Activated CD4-positive, alpha-beta memory T cell treated with anti-CD3 and anti-CD28 coated beads for 36 hours (primary cell): ENCODE data around the gene MNT. TPM values are rescaled to one million over a fixed set of nuclear protein-coding genes. Genes with fewer than 3 reads are reported as not detected.
A peak's percentile ranks its signal among the peaks of the same experiment; 100 is the strongest.
"Not testable (repeated sequence)": the region's sequence is repeated elsewhere in the genome, so short reads cannot be mapped to it uniquely, and the experiment has no call there.

Experiments
- CTCF ChIA-PET: fragments of 350-600 bp; sonication (Branson Sonifier 250); formaldehyde crosslinking; loops from one replicate; lab custom pipeline; 2021; ENCODE audit warnings: antibody characterized with exemption, inconsistent platforms; lab: Charles Lee
- POLR2A ChIA-PET: fragments of 350-600 bp; sonication (Branson Sonifier 250); formaldehyde crosslinking; loops from one replicate; lab custom pipeline; 2021; ENCODE audit warnings: antibody characterized with exemption; lab: Charles Lee
- DNase-seq: peaks from one replicate; pipeline ENCODE4 v3.0.0-alpha.2; 2020
- H3K27ac Mint-ChIP-seq: one replicate; pipeline ENCODE4 v1.8.0; 2021; ENCODE audit warnings: mixed read lengths
- H3K27me3 Mint-ChIP-seq: one replicate; pipeline ENCODE4 v1.8.0; 2021; ENCODE audit warnings: mixed read lengths
- H3K36me3 Mint-ChIP-seq: one replicate; pipeline ENCODE4 v1.8.0; 2021; ENCODE audit warnings: mixed read lengths
- H3K4me1 Mint-ChIP-seq: one replicate; pipeline ENCODE4 v1.8.0; 2021; ENCODE audit warnings: low read depth, mixed read lengths
- H3K4me3 Mint-ChIP-seq: one replicate; pipeline ENCODE4 v1.8.0; 2021; ENCODE audit warnings: mild to moderate bottlenecking, mixed read lengths
- H3K9me3 Mint-ChIP-seq: one replicate; pipeline ENCODE4 v1.8.0; 2021; ENCODE audit warnings: mixed read lengths
- intact Hi-C: fragments of 100-400 bp; cut with micrococcal nuclease; formaldehyde crosslinking; loops from one replicate; pipeline ENCODE4 v1.15.1; 2023
- total RNA-seq, 2 experiments: library from RNA; stranded (reverse); gene quantifications; one replicate each; pipeline ENCODE4 v1.2.3, GENCODE V29; 2021

The MNT gene, protein sequence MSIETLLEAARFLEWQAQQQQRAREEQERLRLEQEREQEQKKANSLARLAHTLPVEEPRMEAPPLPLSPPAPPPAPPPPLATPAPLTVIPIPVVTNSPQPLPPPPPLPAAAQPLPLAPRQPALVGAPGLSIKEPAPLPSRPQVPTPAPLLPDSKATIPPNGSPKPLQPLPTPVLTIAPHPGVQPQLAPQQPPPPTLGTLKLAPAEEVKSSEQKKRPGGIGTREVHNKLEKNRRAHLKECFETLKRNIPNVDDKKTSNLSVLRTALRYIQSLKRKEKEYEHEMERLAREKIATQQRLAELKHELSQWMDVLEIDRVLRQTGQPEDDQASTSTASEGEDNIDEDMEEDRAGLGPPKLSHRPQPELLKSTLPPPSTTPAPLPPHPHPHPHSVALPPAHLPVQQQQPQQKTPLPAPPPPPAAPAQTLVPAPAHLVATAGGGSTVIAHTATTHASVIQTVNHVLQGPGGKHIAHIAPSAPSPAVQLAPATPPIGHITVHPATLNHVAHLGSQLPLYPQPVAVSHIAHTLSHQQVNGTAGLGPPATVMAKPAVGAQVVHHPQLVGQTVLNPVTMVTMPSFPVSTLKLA
- total RNA-seq = 10 to 100 TPM; 13.9 to 18.1 TPM

GRCh38 chr17:2400877-2401425, at the start of gene MNT:
Gene MNT, minus strand, starts transcription at chr17:2401060. Its CDS starts 348 bp downstream, at chr17:2400712.
- Mint-ChIP-seq H3K9me3 (no peaks in the 10 kb centered on the region), H3K4me1 (peaks cover 45% of the 10 kb centered on the region), H3K36me3 (no peaks in the 10 kb centered on the region), H3K27ac (peak within 1 kb of the TSS; percentile 98), H3K4me3 (peak within 1 kb of the TSS; percentile 96), H3K27me3 (no peaks in the 10 kb centered on the region)
- ChIA-PET POLR2A (interaction anchor here (1.7 to 3.0 kb wide), 2 partner anchors 8 to 18 kb away, joined by 6 to 37 read pairs; no protein-coding TSS in a partner anchor), CTCF (interaction anchor here (0.8 to 9.5 kb wide), 4 partner anchors 9 to 348 kb away, joined by 3 to 98 read pairs (median 44); no protein-coding TSS in a partner anchor)
- peak; percentile 95 for DNase-seq
- intact Hi-C loops = loop anchor here (1.0 to 5.0 kb wide), 7 partner anchors 9 to 349 kb away; partner anchors contain the start of genes METTL16, PAFAH1B1, SGSM2 and SMG6

GRCh38 chr17:2450016-2450650, 49.3 kb upstream of the MNT start:
- peaks cover 5% of the 10 kb centered on the region for H3K9me3 Mint-ChIP-seq
- H3K27me3 Mint-ChIP-seq = no peaks in the 10 kb centered on the region
- H3K36me3 Mint-ChIP-seq = peaks cover 20% of the 10 kb centered on the region
- ChIA-PET CTCF (no interaction called here), POLR2A (interaction anchor here (0.6 kb wide), 1 partner anchor 15 kb away, joined by 3 read pairs; no protein-coding TSS in a partner anchor)
- H3K27ac Mint-ChIP-seq = no peak overlapping the region
- H3K4me1 Mint-ChIP-seq = peaks cover 23% of the 10 kb centered on the region
- intact Hi-C loops = no loop called here
- no peak overlapping the region for H3K4me3 Mint-ChIP-seq
- DNase-seq = no peak

GRCh38 chr17:2449486-2449885, 48.6 kb upstream of the MNT start:
- H3K36me3 Mint-ChIP-seq = peaks cover 20% of the 10 kb centered on the region
- CTCF ChIA-PET = no interaction called here
- H3K4me1 Mint-ChIP-seq = peaks cover 23% of the 10 kb centered on the region
- H3K27me3 Mint-ChIP-seq = no peaks in the 10 kb centered on the region
- H3K4me3 Mint-ChIP-seq = no peak overlapping the region
- POLR2A ChIA-PET = interaction anchor here (0.6 kb wide), 1 partner anchor 15 kb away, joined by 3 read pairs; no protein-coding TSS in a partner anchor
- intact Hi-C loops = no loop called here
- DNase-seq = no peak
- no peak overlapping the region for H3K27ac Mint-ChIP-seq
- H3K9me3 Mint-ChIP-seq = peaks cover 5% of the 10 kb centered on the region

DNA sequence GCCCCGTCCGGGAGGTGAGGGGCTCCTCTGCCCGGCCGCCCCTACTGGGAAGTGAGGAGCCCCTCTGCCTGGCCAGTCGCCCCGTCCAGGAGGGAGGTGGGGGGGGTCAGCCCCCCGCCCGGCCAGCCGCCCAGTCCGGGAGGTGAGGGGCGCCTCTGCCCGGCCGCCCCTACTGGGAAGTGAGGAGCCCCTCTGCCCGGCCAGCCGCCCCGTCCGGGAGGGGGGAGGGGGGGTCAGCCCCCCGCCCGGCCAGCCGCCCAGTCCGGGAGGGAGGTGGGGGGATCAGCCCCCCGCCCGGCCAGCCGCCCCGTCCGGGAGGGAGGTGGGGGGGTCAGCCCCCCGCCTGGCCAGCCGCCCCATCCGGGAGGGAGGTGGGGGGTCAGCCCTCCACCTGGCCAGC, 46.6 kb upstream of the MNT start:
- peaks cover 16% of the 10 kb centered on the region for H3K36me3 Mint-ChIP-seq
- H3K4me1 Mint-ChIP-seq, intact Hi-C loops, H3K27ac Mint-ChIP-seq, DNase-seq, H3K4me3 Mint-ChIP-seq, CTCF ChIA-PET, H3K27me3 Mint-ChIP-seq, POLR2A ChIA-PET, H3K9me3 Mint-ChIP-seq: not testable (repeated sequence)

DNA sequence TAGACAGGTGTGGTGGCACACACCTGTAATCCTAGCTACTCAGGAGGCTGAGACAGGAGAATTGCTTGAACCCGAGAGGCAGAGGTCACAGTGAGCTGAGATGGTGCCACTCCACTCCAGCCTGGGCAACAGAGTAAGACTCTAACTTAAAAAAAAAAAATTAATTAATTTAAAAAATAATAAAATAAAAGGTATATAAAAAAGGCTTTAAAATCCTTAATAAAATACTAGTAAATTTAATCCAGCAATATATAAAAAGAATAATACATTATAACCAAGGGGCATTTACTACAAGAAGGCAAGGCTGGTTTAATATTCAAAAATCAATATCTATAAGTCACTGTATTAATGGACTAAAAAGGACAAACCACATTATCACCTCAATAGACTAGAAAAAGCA, 44.8 kb upstream of the MNT start:
- CTCF ChIA-PET = no interaction called here
- H3K9me3 Mint-ChIP-seq = peaks cover 5% of the 10 kb centered on the region
- peaks cover 23% of the 10 kb centered on the region for H3K36me3 Mint-ChIP-seq
- H3K4me1 Mint-ChIP-seq = peaks cover 4% of the 10 kb centered on the region
- no peak overlapping the region for H3K4me3 Mint-ChIP-seq
- H3K27ac Mint-ChIP-seq = no peak overlapping the region
- POLR2A ChIA-PET = no interaction called here
- DNase-seq = no peak
- H3K27me3 Mint-ChIP-seq = no peaks in the 10 kb centered on the region
- intact Hi-C loops = no loop called here

DNA sequence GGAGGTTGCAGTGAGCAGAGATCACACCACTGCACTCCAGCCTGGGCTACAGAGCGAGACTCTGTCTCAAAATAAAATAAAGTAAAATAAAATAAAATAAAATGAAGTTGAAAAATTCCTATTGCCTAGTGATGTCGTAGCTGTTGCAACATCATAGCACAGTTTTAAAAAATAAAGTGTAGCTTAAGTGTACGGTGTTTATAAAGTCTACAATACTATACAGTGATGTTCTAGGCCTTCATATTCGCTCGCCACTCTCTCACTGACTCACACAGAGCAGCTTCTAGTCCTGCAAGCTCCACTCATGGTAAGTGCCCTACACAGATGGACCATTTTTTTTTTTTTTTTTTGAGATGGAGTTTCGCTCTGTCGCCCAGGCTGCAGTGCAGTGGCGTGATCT, 43.5 kb upstream of the MNT start:
- Mint-ChIP-seq H3K4me3 (no peak overlapping the region), H3K9me3 (peaks cover 5% of the 10 kb centered on the region), H3K36me3 (peaks cover 21% of the 10 kb centered on the region), H3K27ac (no peak overlapping the region), H3K4me1 (peaks cover 5% of the 10 kb centered on the region), H3K27me3 (no peaks in the 10 kb centered on the region)
- no peak for DNase-seq
- POLR2A ChIA-PET = no interaction called here
- intact Hi-C loops = no loop called here
- CTCF ChIA-PET = no interaction called here

DNA sequence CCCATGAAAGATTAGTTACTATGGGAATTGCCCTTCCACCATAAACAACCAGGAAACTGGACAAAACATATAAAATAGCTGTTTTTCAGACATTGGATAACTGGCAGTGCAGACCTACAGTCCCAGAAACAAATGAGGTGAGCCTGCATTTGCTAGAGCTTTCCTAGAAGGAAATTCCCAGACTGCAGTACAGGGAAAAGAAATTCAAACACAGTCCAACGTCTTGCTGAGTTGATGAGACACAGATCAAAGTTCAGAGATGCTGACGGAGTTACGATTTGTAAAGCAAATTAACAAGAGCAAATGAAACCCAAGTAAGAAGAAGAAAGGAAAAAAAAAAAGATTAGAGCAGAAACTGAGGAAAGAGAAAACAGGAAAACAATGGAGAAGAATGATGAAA, 41.3 kb upstream of the MNT start:
- ChIA-PET POLR2A (interaction anchor here (0.7 kb wide), 1 partner anchor 49 kb away, joined by 4 read pairs; no protein-coding TSS in a partner anchor), CTCF (interaction anchor here (0.5 to 1.8 kb wide), 3 partner anchors 19 to 60 kb away, joined by 3 to 5 read pairs (median 3); no protein-coding TSS in a partner anchor)
- no peak overlapping the region for H3K27ac Mint-ChIP-seq

DNA sequence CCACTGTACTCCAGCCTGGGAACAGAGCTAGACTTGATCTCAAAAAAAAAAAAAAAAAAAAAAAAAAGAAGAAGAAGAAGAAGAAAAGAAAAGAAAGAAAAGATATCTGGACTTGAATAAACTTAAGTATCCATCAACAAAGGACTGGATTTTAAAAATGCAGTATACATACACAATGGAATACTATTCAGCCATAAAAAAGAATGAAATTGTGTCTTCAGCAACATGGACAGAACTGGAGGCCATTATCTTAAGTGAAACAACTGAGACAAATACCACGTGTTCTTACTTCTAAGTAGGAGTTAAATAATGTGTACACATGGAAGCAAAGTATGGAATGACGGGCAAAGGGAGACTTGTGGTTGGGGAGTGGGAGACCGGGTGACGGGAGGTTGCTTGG, 40.1 kb upstream of the MNT start:
- peaks cover 13% of the 10 kb centered on the region for H3K4me1 Mint-ChIP-seq
- intact Hi-C loops = no loop called here
- H3K27ac Mint-ChIP-seq = no peak overlapping the region
- no peak for DNase-seq
- ChIA-PET POLR2A (no interaction called here), CTCF (no interaction called here)
- no peak overlapping the region for H3K4me3 Mint-ChIP-seq
- peaks cover 2% of the 10 kb centered on the region for H3K9me3 Mint-ChIP-seq
- no peaks in the 10 kb centered on the region for H3K27me3 Mint-ChIP-seq
- peaks cover 34% of the 10 kb centered on the region for H3K36me3 Mint-ChIP-seq

More for the DNA sequence above, 41.3 kb upstream of the MNT start:
- Mint-ChIP-seq H3K9me3 (peaks cover 5% of the 10 kb centered on the region), H3K4me1 (peaks cover 13% of the 10 kb centered on the region), H3K27me3 (no peaks in the 10 kb centered on the region), H3K36me3 (peaks cover 33% of the 10 kb centered on the region), H3K4me3 (no peak overlapping the region)
- intact Hi-C loops = no loop called here
- no peak for DNase-seq

GRCh38 chr17:2439997-2440396, 39.1 kb upstream of the MNT start:
- POLR2A ChIA-PET = not testable (repeated sequence)
- peaks cover 30% of the 10 kb centered on the region for H3K36me3 Mint-ChIP-seq

DNA sequence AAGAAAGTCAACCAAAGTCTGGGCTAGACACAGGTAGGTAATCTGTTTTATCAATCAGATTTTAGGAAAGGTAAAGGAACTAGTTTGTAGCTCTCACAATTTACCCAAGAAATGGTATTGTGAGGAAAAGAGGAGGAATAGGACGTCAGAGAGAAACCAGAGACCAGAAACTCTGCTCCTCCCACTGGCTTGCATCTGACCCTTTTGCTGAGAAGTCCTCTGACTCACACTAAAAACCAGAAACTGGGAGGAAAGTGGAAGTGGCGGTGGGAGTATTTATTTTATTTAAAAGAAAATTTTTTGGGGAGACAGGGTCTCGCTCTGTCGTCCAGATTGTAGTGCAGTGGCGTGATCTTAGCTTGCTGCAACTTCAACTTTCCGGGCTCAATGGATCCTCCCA, 38.0 kb upstream of the MNT start:
- Mint-ChIP-seq H3K4me1 (peaks cover 17% of the 10 kb centered on the region), H3K36me3 (peaks cover 30% of the 10 kb centered on the region), H3K27ac (peak overlapping the region; percentile 33), H3K9me3 (no peaks in the 10 kb centered on the region), H3K27me3 (no peaks in the 10 kb centered on the region), H3K4me3 (no peak overlapping the region)
- intact Hi-C loops = no loop called here
- ChIA-PET POLR2A (no interaction called here), CTCF (interaction anchor here (0.9 to 1.6 kb wide), 3 partner anchors 23 to 780 kb away, joined by 3 to 4 read pairs (median 3); no protein-coding TSS in a partner anchor)
- no peak for DNase-seq

More at GRCh38 chr17:2439997-2440396, 39.1 kb upstream of the MNT start:
- H3K9me3 Mint-ChIP-seq, H3K27me3 Mint-ChIP-seq, DNase-seq, intact Hi-C loops, H3K27ac Mint-ChIP-seq, H3K4me3 Mint-ChIP-seq: not testable (repeated sequence)
- peaks cover 16% of the 10 kb centered on the region for H3K4me1 Mint-ChIP-seq
- CTCF ChIA-PET = interaction anchor here (0.7 kb wide), 1 partner anchor 24 kb away, joined by 3 read pairs; no protein-coding TSS in a partner anchor

GRCh38 chr17:2436316-2436905, 35.6 kb upstream of the MNT start:
- Mint-ChIP-seq H3K9me3 (no peaks in the 10 kb centered on the region), H3K4me3 (no peak overlapping the region), H3K27me3 (no peaks in the 10 kb centered on the region), H3K36me3 (peaks cover 33% of the 10 kb centered on the region), H3K4me1 (peaks cover 13% of the 10 kb centered on the region), H3K27ac (no peak overlapping the region)
- ChIA-PET POLR2A (interaction anchor here (0.6 kb wide), 1 partner anchor 318 kb away, joined by 4 read pairs; no protein-coding TSS in a partner anchor), CTCF (interaction anchor here (1.4 kb wide), 1 partner anchor 54 kb away, joined by 5 read pairs; no protein-coding TSS in a partner anchor)
- no peak for DNase-seq
- intact Hi-C loops = no loop called here
